Natural killer cell (primary cell): ENCODE measurements around the gene SARDH. TPM values are rescaled to one million over a fixed set of nuclear protein-coding genes. Genes with fewer than 3 reads are reported as not detected.

Source experiments
- ATAC-seq, 3 donors: fragments of 150-1000 bp in 2 of 3; fragments of 200-7000 bp in 1 of 3; cut with Tn5 transposase; 1 replicate in 1 of 3; 2 replicates in 2 of 3; pipeline ENCODE4 v1.10.0; 2021; ENCODE audit warnings: mild to moderate bottlenecking in 2 of 3, moderate library complexity in 2 of 3
- DNase-seq, 2 donors: peaks; one replicate each; pipeline versions ENCODE4 v3.0.0 to v3.0.0-alpha.2; 2013 to 2021; ENCODE audit warnings: mixed read lengths in 1 of 2
- H3K27ac ChIP-seq: one replicate; pipeline ENCODE4 v1.5.1; 2013; ENCODE audit warnings: mild to moderate bottlenecking, low read length
- H3K27me3 ChIP-seq: one replicate; pipeline ENCODE4 v1.6.1; 2013; ENCODE audit warnings: low read length; ENCODE audit not compliant: control insufficient read depth, insufficient read depth
- H3K36me3 ChIP-seq: one replicate; pipeline ENCODE4 v1.6.1; 2013; ENCODE audit warnings: low read length; ENCODE audit not compliant: control insufficient read depth, insufficient read depth
- H3K4me1 ChIP-seq: one replicate; pipeline ENCODE4 v1.6.1; 2013; ENCODE audit warnings: low read length; ENCODE audit not compliant: control insufficient read depth, insufficient read depth
- H3K4me3 ChIP-seq: one replicate; pipeline ENCODE4 v1.5.1; 2013; ENCODE audit warnings: low read length
- H3K9me3 ChIP-seq: one replicate; pipeline ENCODE4 v1.6.1; 2013; ENCODE audit warnings: low read length; ENCODE audit not compliant: control insufficient read depth, insufficient read depth
- H3K27ac Mint-ChIP-seq, 2 donors: one replicate each; pipeline ENCODE4 v1.8.0; 2022; ENCODE audit warnings: mild to moderate bottlenecking in 2 of 2, mixed read lengths in 2 of 2, moderate library complexity in 1 of 2
- H3K27me3 Mint-ChIP-seq, 2 donors: one replicate each; pipeline ENCODE4 v1.8.0; 2022; ENCODE audit warnings: low read depth in 2 of 2, mixed read lengths in 2 of 2
- H3K36me3 Mint-ChIP-seq: one replicate; pipeline ENCODE4 v1.8.0; 2022; ENCODE audit warnings: mixed read lengths
- H3K4me1 Mint-ChIP-seq, 2 donors: one replicate each; pipeline ENCODE4 v1.8.0; 2022; ENCODE audit warnings: mixed read lengths in 2 of 2
- H3K4me3 Mint-ChIP-seq: one replicate; pipeline ENCODE4 v1.8.0; 2022; ENCODE audit warnings: mild to moderate bottlenecking, moderate library complexity, mixed read lengths
- H3K9me3 Mint-ChIP-seq, 2 donors: one replicate each; pipeline ENCODE4 v1.8.0; 2022; ENCODE audit warnings: mixed read lengths in 2 of 2
- WGBS: methylation state at CpG from one replicate; pipeline ENCODE4 v1.1.7; 2013; ENCODE audit warnings: missing lambda C conversion rate; ENCODE audit not compliant: insufficient coverage; 5-methylcytosine and 5-hydroxymethylcytosine counted together
- intact Hi-C: fragments of 100-400 bp; cut with micrococcal nuclease; formaldehyde crosslinking; loops from one replicate; pipeline ENCODE4 v1.14.2; 2022
- total RNA-seq, 4 donors: library from RNA; stranded (reverse); fragments of 120-200 nt in 1 of 4; gene quantifications; one replicate each; pipeline versions ENCODE4 v1.2.3 to v1.2.4, GENCODE V29; 2013 to 2022
- TF ChIP-seq, protein P1 (sequence below): fragments of 200-600 bp; IDR thresholded peaks from one replicate; pipeline ENCODE4 v1.8.0; 2022; ENCODE audit warnings: antibody characterized with exemption

Gene SARDH
- total RNA-seq, 3 donors from 2014 or later (not counting 1 experiment from before 2014, with no cell fraction given): 2.2 to 6.8 (median 4.1) TPM

DNA sequence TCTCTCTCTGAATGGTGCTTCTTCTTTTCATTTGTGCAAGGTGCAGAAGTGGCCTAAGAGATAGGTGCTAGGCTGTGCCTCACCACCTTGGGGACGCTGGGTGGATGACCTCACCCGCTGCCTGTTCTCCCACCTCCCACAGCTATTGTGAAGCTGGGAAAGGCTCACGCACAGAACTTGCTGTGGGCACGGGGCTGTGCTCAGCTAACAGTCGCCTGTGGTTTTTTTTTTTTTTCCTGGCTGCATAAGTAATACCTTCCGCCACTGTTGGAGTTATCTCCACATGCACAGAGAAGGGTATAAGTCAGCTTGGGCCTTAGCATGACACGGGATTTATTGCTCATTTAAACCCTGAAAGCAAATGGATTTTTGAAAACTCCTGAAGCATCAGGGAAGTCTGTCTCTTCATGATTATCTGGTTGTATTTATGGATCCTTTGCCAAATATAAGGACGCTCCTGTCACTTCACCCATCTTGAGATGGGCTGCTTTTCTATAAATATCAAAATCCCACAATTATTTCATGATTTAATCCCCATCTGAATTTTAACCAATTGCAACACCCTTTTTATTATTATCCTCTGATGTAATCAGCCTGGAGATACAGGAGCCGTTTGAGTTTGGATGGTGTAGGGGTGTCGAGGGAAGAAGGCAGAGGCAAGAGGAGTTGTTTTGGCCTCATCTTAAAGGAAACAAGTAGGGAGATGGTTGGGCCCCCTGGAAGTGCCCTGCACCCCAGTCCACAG lies 93.0 kb downstream of the SARDH start:
- Mint-ChIP-seq H3K27me3 (peaks cover 11 to 16% of the 10 kb centered on the region in 2 donors), H3K36me3 (no peaks in the 10 kb centered on the region), H3K9me3 (no peaks in the 10 kb centered on the region), H3K4me3 (no peak overlapping the region), H3K4me1 (no peaks in the 10 kb centered on the region), H3K27ac (no peak overlapping the region)
- no peaks in the 10 kb centered on the region for H3K9me3 ChIP-seq
- H3K36me3 ChIP-seq: no peaks in the 10 kb centered on the region
- no peaks in the 10 kb centered on the region for H3K4me1 ChIP-seq
- intact Hi-C loops: no loop called here
- TF ChIP-seq, protein P1, sequence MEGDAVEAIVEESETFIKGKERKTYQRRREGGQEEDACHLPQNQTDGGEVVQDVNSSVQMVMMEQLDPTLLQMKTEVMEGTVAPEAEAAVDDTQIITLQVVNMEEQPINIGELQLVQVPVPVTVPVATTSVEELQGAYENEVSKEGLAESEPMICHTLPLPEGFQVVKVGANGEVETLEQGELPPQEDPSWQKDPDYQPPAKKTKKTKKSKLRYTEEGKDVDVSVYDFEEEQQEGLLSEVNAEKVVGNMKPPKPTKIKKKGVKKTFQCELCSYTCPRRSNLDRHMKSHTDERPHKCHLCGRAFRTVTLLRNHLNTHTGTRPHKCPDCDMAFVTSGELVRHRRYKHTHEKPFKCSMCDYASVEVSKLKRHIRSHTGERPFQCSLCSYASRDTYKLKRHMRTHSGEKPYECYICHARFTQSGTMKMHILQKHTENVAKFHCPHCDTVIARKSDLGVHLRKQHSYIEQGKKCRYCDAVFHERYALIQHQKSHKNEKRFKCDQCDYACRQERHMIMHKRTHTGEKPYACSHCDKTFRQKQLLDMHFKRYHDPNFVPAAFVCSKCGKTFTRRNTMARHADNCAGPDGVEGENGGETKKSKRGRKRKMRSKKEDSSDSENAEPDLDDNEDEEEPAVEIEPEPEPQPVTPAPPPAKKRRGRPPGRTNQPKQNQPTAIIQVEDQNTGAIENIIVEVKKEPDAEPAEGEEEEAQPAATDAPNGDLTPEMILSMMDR: no peak
- 38% methylated on average over 10 of the region's 10 CpGs for WGBS
- H3K27me3 ChIP-seq: no peaks in the 10 kb centered on the region
- no peak overlapping the region for H3K27ac ChIP-seq
- no peak for DNase-seq
- ATAC-seq: no peak
- no peak overlapping the region for H3K4me3 ChIP-seq

- H3K36me3 Mint-ChIP-seq: no peaks in the 10 kb centered on the region
- WGBS: 93% methylated on average over 23 of the region's 23 CpGs
- no peak overlapping the region for H3K4me3 Mint-ChIP-seq
- DNase-seq (no peak), ATAC-seq (no peak)
- Histone ChIP-seq H3K27ac (no peak overlapping the region), H3K36me3 (no peaks in the 10 kb centered on the region), H3K4me1 (no peaks in the 10 kb centered on the region), H3K27me3 (no peaks in the 10 kb centered on the region), H3K4me3 (no peak overlapping the region), H3K9me3 (no peaks in the 10 kb centered on the region)
- no peaks in the 10 kb centered on the region for H3K4me1 Mint-ChIP-seq
- H3K9me3 Mint-ChIP-seq: no peaks in the 10 kb centered on the region
- H3K27ac Mint-ChIP-seq: no peak overlapping the region
- TF ChIP-seq, protein P1: no peak
- H3K27me3 Mint-ChIP-seq: peaks cover 11% of the 10 kb centered on the region in 2 donors
- intact Hi-C loops: no loop called here
Measured at GRCh38 chr9:133643978-133644760, 94.0 kb downstream of the SARDH start.

GRCh38 chr9:133643362-133643755 lies 94.8 kb downstream of the SARDH start:
- TF ChIP-seq, protein P1: no peak
- Mint-ChIP-seq H3K9me3 (no peaks in the 10 kb centered on the region), H3K27me3 (peaks cover 11% of the 10 kb centered on the region in 2 donors), H3K27ac (no peak overlapping the region), H3K4me3 (no peak overlapping the region), H3K4me1 (no peaks in the 10 kb centered on the region), H3K36me3 (no peaks in the 10 kb centered on the region)
- Histone ChIP-seq H3K27ac (no peak overlapping the region), H3K36me3 (no peaks in the 10 kb centered on the region), H3K9me3 (no peaks in the 10 kb centered on the region), H3K4me3 (no peak overlapping the region), H3K4me1 (no peaks in the 10 kb centered on the region), H3K27me3 (no peaks in the 10 kb centered on the region)
- ATAC-seq: no peak
- intact Hi-C loops: no loop called here
- DNase-seq: no peak
- 89% methylated on average over 20 of the region's 20 CpGs for WGBS
